CD4-positive, alpha-beta T cell (primary cell): ENCODE measurements around the gene CGB3. TPM values are rescaled to one million over a fixed set of nuclear protein-coding genes. Genes with fewer than 3 reads are reported as not detected.

Experiments
- ATAC-seq: fragments of 200-7000 bp; cut with Tn5 transposase; one replicate; pipeline ENCODE4 v1.10.0; 2022; ENCODE audit warnings: mild to moderate bottlenecking; ENCODE audit not compliant: poor library complexity
- CTCF ChIA-PET: fragments of 350-600 bp; sonication (Branson Sonifier 250); formaldehyde crosslinking; loops from one replicate; lab custom pipeline; 2021; ENCODE audit warnings: antibody characterized with exemption, inconsistent platforms; lab: Charles Lee
- POLR2A ChIA-PET: fragments of 350-600 bp; sonication (Branson Sonifier 250); formaldehyde crosslinking; loops from one replicate; lab custom pipeline; 2021; ENCODE audit warnings: antibody characterized with exemption, inconsistent platforms; lab: Charles Lee
- DNase-seq, 14 experiments: peaks; one replicate each; pipeline ENCODE4 v3.0.0-alpha.2; 2013 to 2020; ENCODE audit warnings: mixed read lengths in 2 of 14
- H3K27ac ChIP-seq, 2 donors: one replicate each; pipeline versions ENCODE4 v1.5.1 to v1.7.0; 2013; ENCODE audit warnings: low read length in 2 of 2, low read depth in 1 of 2, mild to moderate bottlenecking in 1 of 2
- H3K27me3 ChIP-seq, 2 experiments: 1 replicate in 1 of 2; 2 replicates in 1 of 2; pipeline versions ENCODE4 v1.6.1 to v1.7.0; 2013; ENCODE audit warnings: low read length in 2 of 2, control low read depth in 1 of 2, mild to moderate bottlenecking in 1 of 2, moderate library complexity in 1 of 2; ENCODE audit not compliant: insufficient read depth in 2 of 2, control insufficient read depth in 1 of 2
- H3K36me3 ChIP-seq: one replicate; pipeline ENCODE4 v1.6.1; 2013; ENCODE audit warnings: low read length, control low read depth; ENCODE audit not compliant: insufficient read depth
- H3K4me1 ChIP-seq: one replicate; pipeline ENCODE4 v1.6.1; 2013; ENCODE audit warnings: low read length, control low read depth; ENCODE audit not compliant: insufficient read depth
- H3K4me3 ChIP-seq: one replicate; pipeline ENCODE4 v1.5.1; 2013; ENCODE audit warnings: mild to moderate bottlenecking, low read length, moderate library complexity
- H3K9me3 ChIP-seq, 2 experiments: 1 replicate in 1 of 2; 2 replicates in 1 of 2; pipeline versions ENCODE4 v1.6.1 to v1.7.0; 2013; ENCODE audit warnings: low read length in 2 of 2, mild to moderate bottlenecking in 2 of 2, control low read depth in 1 of 2, moderate library complexity in 1 of 2; ENCODE audit not compliant: control insufficient read depth in 1 of 2, insufficient read depth in 1 of 2
- H3K27ac Mint-ChIP-seq: one replicate; pipeline ENCODE4 v1.8.0; 2020; ENCODE audit warnings: mixed read lengths
- H3K27me3 Mint-ChIP-seq: one replicate; pipeline ENCODE4 v1.8.0; 2021; ENCODE audit warnings: mixed read lengths
- H3K36me3 Mint-ChIP-seq: one replicate; pipeline ENCODE4 v1.8.0; 2021; ENCODE audit warnings: low read depth, mixed read lengths
- H3K4me1 Mint-ChIP-seq: one replicate; pipeline ENCODE4 v1.8.0; 2021; ENCODE audit warnings: low read depth, mixed read lengths
- H3K4me3 Mint-ChIP-seq: one replicate; pipeline ENCODE4 v1.8.0; 2020; ENCODE audit warnings: mild to moderate bottlenecking, mixed read lengths
- H3K9me3 Mint-ChIP-seq: one replicate; pipeline ENCODE4 v1.8.0; 2020; ENCODE audit warnings: mixed read lengths
- intact Hi-C, 2 experiments: fragments of 100-400 bp; cut with DNase I in 1 of 2; cut with micrococcal nuclease in 1 of 2; formaldehyde crosslinking; loops; one replicate each; pipeline versions ENCODE4 v1.15.1 to v1.9.0; 2023 to 2025; cut with DNase I, micrococcal nuclease
- total RNA-seq, 174 experiments: library from RNA in 2 of 174; stranded (reverse) in 2 of 174; gene quantifications; one replicate each; pipeline ENCODE4 v1.2.3 and lab custom pipeline; 2021 to 2026
- TF ChIP-seq, protein P1 (sequence below): fragments of 200-600 bp; IDR thresholded peaks from one replicate; pipeline ENCODE4 v1.8.0; 2022; ENCODE audit warnings: antibody characterized with exemption, mild to moderate bottlenecking

The CGB3 gene
- total RNA-seq, 2 experiments from 2014 or later = not detected

DNA sequence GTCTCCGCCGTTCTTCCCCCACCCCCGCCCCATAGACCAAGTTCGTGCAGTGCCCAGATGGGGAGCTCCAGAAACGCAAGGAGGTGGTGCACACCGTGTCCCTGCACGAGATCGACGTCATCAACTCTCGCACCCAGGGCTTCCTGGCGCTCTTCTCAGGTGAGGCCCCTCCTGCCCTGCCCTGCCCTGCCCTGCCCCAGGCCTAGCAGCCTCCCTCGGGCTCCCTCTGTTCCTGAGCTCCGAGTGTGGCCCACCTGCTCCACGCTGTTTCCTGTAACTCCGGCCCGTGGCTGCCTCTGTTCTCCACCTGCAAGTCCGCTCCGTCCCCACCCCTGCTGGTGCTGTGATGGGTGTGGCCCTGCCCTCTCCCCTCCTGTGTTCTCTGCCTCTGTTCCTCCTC lies 13.7 kb downstream of the CGB3 start:
- Histone ChIP-seq H3K36me3 (peaks cover 39% of the 10 kb centered on the region), H3K4me3 (no peak overlapping the region), H3K9me3 (no peaks in the 10 kb centered on the region), H3K27me3 (no peaks in the 10 kb centered on the region), H3K4me1 (no peaks in the 10 kb centered on the region), H3K27ac (no peak overlapping the region)
- no peaks in the 10 kb centered on the region for H3K27me3 Mint-ChIP-seq
- no peak overlapping the region for H3K27ac Mint-ChIP-seq
- no peak for ATAC-seq
- TF ChIP-seq, protein P1, sequence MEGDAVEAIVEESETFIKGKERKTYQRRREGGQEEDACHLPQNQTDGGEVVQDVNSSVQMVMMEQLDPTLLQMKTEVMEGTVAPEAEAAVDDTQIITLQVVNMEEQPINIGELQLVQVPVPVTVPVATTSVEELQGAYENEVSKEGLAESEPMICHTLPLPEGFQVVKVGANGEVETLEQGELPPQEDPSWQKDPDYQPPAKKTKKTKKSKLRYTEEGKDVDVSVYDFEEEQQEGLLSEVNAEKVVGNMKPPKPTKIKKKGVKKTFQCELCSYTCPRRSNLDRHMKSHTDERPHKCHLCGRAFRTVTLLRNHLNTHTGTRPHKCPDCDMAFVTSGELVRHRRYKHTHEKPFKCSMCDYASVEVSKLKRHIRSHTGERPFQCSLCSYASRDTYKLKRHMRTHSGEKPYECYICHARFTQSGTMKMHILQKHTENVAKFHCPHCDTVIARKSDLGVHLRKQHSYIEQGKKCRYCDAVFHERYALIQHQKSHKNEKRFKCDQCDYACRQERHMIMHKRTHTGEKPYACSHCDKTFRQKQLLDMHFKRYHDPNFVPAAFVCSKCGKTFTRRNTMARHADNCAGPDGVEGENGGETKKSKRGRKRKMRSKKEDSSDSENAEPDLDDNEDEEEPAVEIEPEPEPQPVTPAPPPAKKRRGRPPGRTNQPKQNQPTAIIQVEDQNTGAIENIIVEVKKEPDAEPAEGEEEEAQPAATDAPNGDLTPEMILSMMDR = no peak
- ChIA-PET POLR2A (no interaction called here), CTCF (no interaction called here)
- no peak for DNase-seq
- H3K36me3 Mint-ChIP-seq = peaks cover 51% of the 10 kb centered on the region
- no peak overlapping the region for H3K4me3 Mint-ChIP-seq
- intact Hi-C loops = no loop called here
- no peaks in the 10 kb centered on the region for H3K9me3 Mint-ChIP-seq
- no peaks in the 10 kb centered on the region for H3K4me1 Mint-ChIP-seq

- Mint-ChIP-seq H3K27me3 (no peaks in the 10 kb centered on the region), H3K36me3 (peaks cover 58% of the 10 kb centered on the region), H3K9me3 (no peaks in the 10 kb centered on the region), H3K4me1 (no peaks in the 10 kb centered on the region), H3K27ac (no peak overlapping the region), H3K4me3 (no peak overlapping the region)
- DNase-seq = no peak
- TF ChIP-seq, protein P1 = no peak
- H3K27ac ChIP-seq = no peak overlapping the region
- H3K27me3 ChIP-seq = no peaks in the 10 kb centered on the region
- ChIA-PET POLR2A (no interaction called here), CTCF (no interaction called here)
- H3K9me3 ChIP-seq = no peaks in the 10 kb centered on the region
- H3K4me1 ChIP-seq = no peaks in the 10 kb centered on the region
- H3K36me3 ChIP-seq = peaks cover 45% of the 10 kb centered on the region
- intact Hi-C loops = no loop called here
- no peak for ATAC-seq
- H3K4me3 ChIP-seq = no peak overlapping the region
These were observed 14.3 kb downstream of the CGB3 start for GRCh38 chr19:49009828-49010227.

- ChIA-PET POLR2A (interaction anchor here (1.6 kb wide), 1 partner anchor 14 kb away, joined by 3 read pairs; the partner anchor contains the start of genes GYS1 and RUVBL2), CTCF (no interaction called here)
- TF ChIP-seq, protein P1 = no peak
- H3K9me3 Mint-ChIP-seq = no peaks in the 10 kb centered on the region
- Histone ChIP-seq H3K36me3 (peaks cover 58% of the 10 kb centered on the region), H3K4me3 (no peak overlapping the region), H3K27ac (no peak overlapping the region), H3K4me1 (no peaks in the 10 kb centered on the region), H3K27me3 (no peaks in the 10 kb centered on the region), H3K9me3 (no peaks in the 10 kb centered on the region)
- ATAC-seq (no peak), DNase-seq (no peak)
- H3K36me3 Mint-ChIP-seq = peaks cover 72% of the 10 kb centered on the region
- H3K27me3 Mint-ChIP-seq = no peaks in the 10 kb centered on the region
- intact Hi-C loops = no loop called here
- no peaks in the 10 kb centered on the region for H3K4me1 Mint-ChIP-seq
- H3K27ac Mint-ChIP-seq = no peak overlapping the region
- H3K4me3 Mint-ChIP-seq = no peak overlapping the region
These were observed 17.2 kb downstream of the CGB3 start for GRCh38 chr19:49006905-49007304.
